HepG2 (cell line): ENCODE results near the gene TNNI3. TPM values are rescaled to one million over a fixed set of nuclear protein-coding genes. Genes with fewer than 3 reads are reported as not detected.

ENCODE experiments used
- AKAP8 ChIP-seq: sonication (generic); formaldehyde crosslinking; IDR thresholded peaks from 2 replicates; pipeline ENCODE4 v1.5.1; 2020; ENCODE audit warnings: mild to moderate bottlenecking, missing genetic modification reagents
- BRF2 ChIP-seq: sonication (generic); formaldehyde crosslinking; IDR thresholded peaks from 2 replicates; pipeline ENCODE4 v1.8.1; 2022; ENCODE audit warnings: mild to moderate bottlenecking, missing genetic modification reagents
- FOXO1 ChIP-seq: sonication (generic); formaldehyde crosslinking; IDR thresholded peaks from 2 replicates; pipeline ENCODE4 v1.4.0; 2020; ENCODE audit warnings: missing genetic modification reagents
- HNF4G ChIP-seq, 2 experiments: sonication (generic) in 1 of 2; formaldehyde crosslinking in 1 of 2; IDR thresholded peaks; 2 replicates each; pipeline versions ENCODE4 v1.4.0 to v1.6.1; 2011 to 2020; ENCODE audit warnings: borderline replicate concordance in 2 of 2, low read depth in 2 of 2, mild to moderate bottlenecking in 2 of 2, low read length in 1 of 2, missing genetic modification reagents in 1 of 2, moderate library complexity in 1 of 2
- KLF6 ChIP-seq: IDR thresholded peaks from 2 replicates; pipeline ENCODE4 v1.8.0; 2016; ENCODE audit warnings: missing biosample characterization, missing genetic modification reagents
- LRRFIP1 ChIP-seq: sonication (generic); formaldehyde crosslinking; conservative IDR thresholded peaks from 2 replicates; pipeline ENCODE4 v1.4.0; 2020; ENCODE audit warnings: missing genetic modification reagents
- MAZ ChIP-seq, 2 experiments: sonication (generic) in 1 of 2; formaldehyde crosslinking in 1 of 2; IDR thresholded peaks; 2 replicates each; pipeline versions ENCODE4 v1.5.0 to v1.6.1; 2012 to 2020; ENCODE audit warnings: low read depth in 2 of 2, mild to moderate bottlenecking in 2 of 2, borderline replicate concordance in 1 of 2, improper control_type of control experiment in 1 of 2, low read length in 1 of 2, missing genetic modification reagents in 1 of 2, moderate library complexity in 1 of 2
- MIXL1 ChIP-seq: IDR thresholded peaks from 2 replicates; pipeline ENCODE4 v1.6.1; 2016
- MLLT10 ChIP-seq: sonication (generic); formaldehyde crosslinking; IDR thresholded peaks from 2 replicates; pipeline ENCODE4 v1.4.0; 2020; ENCODE audit warnings: missing genetic modification reagents
- RBFOX2 ChIP-seq: fragments of 200-400 bp; formaldehyde crosslinking; IDR thresholded peaks from 2 replicates; pipeline ENCODE4 v1.6.1; 2017; ENCODE audit warnings: low read depth, mild to moderate bottlenecking, low read length
- REPIN1 ChIP-seq: sonication (generic); formaldehyde crosslinking; IDR thresholded peaks from 2 replicates; pipeline ENCODE4 v1.8.0; 2022; ENCODE audit warnings: missing genetic modification reagents, low read depth, mild to moderate bottlenecking, borderline replicate concordance
- SAP130 ChIP-seq: IDR thresholded peaks from 2 replicates; pipeline ENCODE4 v1.6.1; 2016; ENCODE audit warnings: low read depth
- SPEN ChIP-seq: sonication (generic); formaldehyde crosslinking; IDR thresholded peaks from 2 replicates; pipeline ENCODE4 v1.5.1; 2020; ENCODE audit warnings: low read depth, mild to moderate bottlenecking, missing genetic modification reagents
- TARDBP ChIP-seq: sonication (generic); formaldehyde crosslinking; IDR thresholded peaks from 2 replicates; pipeline ENCODE4 v1.8.0; 2022; ENCODE audit warnings: mild to moderate bottlenecking, missing genetic modification reagents
- THAP11 ChIP-seq: IDR thresholded peaks from 2 replicates; pipeline ENCODE4 v1.6.1; 2016; ENCODE audit warnings: missing biosample characterization, missing genetic modification reagents
- U2AF1 ChIP-seq: fragments of 200-400 bp; formaldehyde crosslinking; optimal IDR thresholded peaks from 2 replicates; pipeline ENCODE3; 2017; ENCODE audit warnings: mild to moderate bottlenecking, low read depth, low read length
- ZBTB2 ChIP-seq: sonication (generic); formaldehyde crosslinking; IDR thresholded peaks from 2 replicates; pipeline ENCODE4 v1.8.0; 2022; ENCODE audit warnings: low read depth, missing genetic modification reagents
- ZBTB3 ChIP-seq: sonication (generic); formaldehyde crosslinking; IDR thresholded peaks from 2 replicates; pipeline ENCODE4 v1.4.0; 2020; ENCODE audit warnings: low read depth, mild to moderate bottlenecking, moderate library complexity, missing genetic modification reagents, borderline replicate concordance
- ZNF276 ChIP-seq: sonication (generic); formaldehyde crosslinking; IDR thresholded peaks from 2 replicates; pipeline ENCODE4 v1.4.0; 2020; ENCODE audit warnings: mild to moderate bottlenecking, low read depth, missing genetic modification reagents
- ZNF282 ChIP-seq: fragments of 450-650 bp; IDR thresholded peaks from 2 replicates; pipeline ENCODE4 v1.6.1; 2018; ENCODE audit not compliant: partially characterized antibody
- ZNF431 ChIP-seq: sonication (generic); formaldehyde crosslinking; IDR thresholded peaks from 2 replicates; pipeline ENCODE4 v1.9.0; 2022; ENCODE audit warnings: missing genetic modification reagents, low read depth, mild to moderate bottlenecking, borderline replicate concordance
- ZNF572 ChIP-seq: sonication (generic); formaldehyde crosslinking; IDR thresholded peaks from 2 replicates; pipeline ENCODE4 v1.5.1; 2020; ENCODE audit warnings: mild to moderate bottlenecking, missing genetic modification reagents
- polyA plus RNA-seq, 8 experiments: library from polyadenylated mRNA; depleted of rRNA in 3 of 8; stranded (reverse) in 7 of 8; unstranded in 1 of 8; fragments of >200 nt; fragmentation: Illumina TruSeq in 4 of 8; extraction: Trizol in 4 of 8; gene quantifications; 2 replicates each; pipeline versions ENCODE4 v1.2.1 to v1.2.3, GENCODE V29; 2011 to 2016; ENCODE audit warnings: low read depth in 4 of 8, missing spikeins in 1 of 8, mixed read lengths in 1 of 8; ENCODE audit not compliant: insufficient read depth in 1 of 8
- total RNA-seq, 5 experiments: library from RNA; depleted of rRNA; stranded (reverse); fragments of >200 nt; fragmentation: Illumina TruSeq; extraction: Trizol; gene quantifications; 2 replicates each; pipeline ENCODE4 v1.2.3, GENCODE V29; 2016; ENCODE audit warnings: low read depth in 1 of 5

TNNI3 gene
- total and polyA plus RNA-seq, 2 of the 13 experiments (the other 11 are each of a cell fraction or from before 2014, with no cell fraction given) = 3.5 to 3.7 TPM

GRCh38 chr19:55179606-55180484 is 22.3 kb upstream of the TNNI3 start, which contains the start of gene SYT5 (continued):
- TF ChIP-seq RBFOX2 = peak; percentile 51
- no peak for TF ChIP-seq U2AF1
- peak; percentile 24; the same call in 1 of the 2 replicates for TF ChIP-seq TARDBP
- TF ChIP-seq MAZ (IDR thresholded peaks at IDR 0.05; ENCODE audit: borderline replicate concordance, low read depth, low read length) = no peak; the same call in 1 of the 2 replicates
- TF ChIP-seq MAZ (CRISPR knock-in tag; IDR thresholded peaks at IDR 0.05; ENCODE audit: low read depth) = no peak
- peak; percentile 50; the same call in 1 of the 2 replicates for TF ChIP-seq THAP11 (CRISPR knock-in tag)
- no peak for TF ChIP-seq SPEN (CRISPR knock-in tag)
- no peak for TF ChIP-seq MIXL1 (CRISPR knock-in tag)
- TF ChIP-seq ZNF431 (CRISPR knock-in tag) = no peak
- no peak for TF ChIP-seq BRF2 (CRISPR knock-in tag)
- TF ChIP-seq REPIN1 (CRISPR knock-in tag) = no peak
- TF ChIP-seq ZNF282 = no peak
- TF ChIP-seq AKAP8 (CRISPR knock-in tag) = no peak
- TF ChIP-seq SAP130 (CRISPR knock-in tag) = peak; percentile 84
- no peak for TF ChIP-seq ZBTB3 (CRISPR knock-in tag)
- peak; percentile 44; the same call in 1 of the 2 replicates for TF ChIP-seq KLF6
- TF ChIP-seq LRRFIP1 (CRISPR knock-in tag) = no peak
- no peak for TF ChIP-seq ZNF276 (CRISPR knock-in tag)
- no peak for TF ChIP-seq HNF4G (IDR thresholded peaks at IDR 0.05; ENCODE audit: borderline replicate concordance, low read depth, low read length)
- TF ChIP-seq HNF4G (CRISPR knock-in tag; IDR thresholded peaks at IDR 0.05; ENCODE audit: borderline replicate concordance, low read depth) = no peak
- TF ChIP-seq MLLT10 (CRISPR knock-in tag) = no peak
- TF ChIP-seq FOXO1 (CRISPR knock-in tag) = no peak
- TF ChIP-seq ZNF572 (CRISPR knock-in tag) = no peak
- no peak for TF ChIP-seq ZBTB2 (CRISPR knock-in tag)
